Left cardiac atrium (tissue), 4 donors: ENCODE results near the gene TPTE. TPM values are rescaled to one million over a fixed set of nuclear protein-coding genes. Genes with fewer than 3 reads are reported as not detected.
"Not testable (repeated sequence)": the region's sequence is repeated elsewhere in the genome, so short reads cannot be mapped to it uniquely, and the experiment has no call there.

Experiments
- ATAC-seq, 2 donors: fragments of 200-7000 bp; cut with Tn5 transposase; one replicate each; pipeline ENCODE4 v1.9.1; 2020; ENCODE audit warnings: mild to moderate bottlenecking in 2 of 2, moderate library complexity in 2 of 2
- DNase-seq: peaks from one replicate; pipeline ENCODE4 v3.0.0-alpha.2; 2020
- intact Hi-C, 2 donors: fragments of 100-400 bp; cut with DNase I; formaldehyde crosslinking; loops; one replicate each; pipeline versions ENCODE4 v1.14.1 to v1.15.1; 2022 to 2023
- total RNA-seq, 2 donors: library from RNA; stranded (reverse); fragmentation: NEBNext Ultra II Directional; extraction: Animal tissue kit (Norgen Biotek cat#: 25700); gene quantifications; one replicate each; pipeline ENCODE4 v1.2.1, GENCODE V29; 2021
- donor health status: DM: no; HTN: yes; CAD: no.
- donor health status: DM: no; HTN: yes; CAD: no; lungs with severe emphysema.
- donor health status: DM: yes; HTN: yes; CAD: no.
- donor health status: Dilated cardiomyopathy.

TPTE gene
- total RNA-seq, 2 donors from 2014 or later: not detected

- intact Hi-C loops, ATAC-seq, DNase-seq: not testable (repeated sequence)
Measured at GRCh38 chr21:10607074-10607473, 85.7 kb downstream of the TPTE start.

DNA sequence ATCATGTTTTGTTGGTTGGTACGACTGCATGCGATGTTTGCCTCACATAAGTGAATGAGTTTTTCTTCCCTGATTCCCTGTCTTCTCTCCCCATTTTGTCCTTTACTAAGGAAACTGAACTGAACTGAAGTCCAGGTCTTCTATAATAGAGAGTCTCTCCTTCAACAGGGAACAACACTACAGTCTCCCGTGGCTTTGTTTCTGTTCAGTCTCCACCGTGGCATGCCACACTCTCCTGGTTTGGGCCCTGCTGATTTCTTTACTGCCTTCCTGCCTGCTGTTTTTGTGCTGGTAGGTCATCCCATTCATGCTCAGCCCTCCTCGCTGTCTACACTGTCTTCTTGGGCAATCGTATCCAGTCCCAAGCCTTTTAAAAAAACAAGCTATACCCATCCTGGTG, 92.9 kb downstream of the TPTE start:
- intact Hi-C loops, ATAC-seq: not testable (repeated sequence)

GRCh38 chr21:10616061-10616460, 94.7 kb downstream of the TPTE start:
- intact Hi-C loops, DNase-seq, ATAC-seq: not testable (repeated sequence)

More for the DNA sequence above, 92.9 kb downstream of the TPTE start:
- not testable (repeated sequence) for DNase-seq

DNA sequence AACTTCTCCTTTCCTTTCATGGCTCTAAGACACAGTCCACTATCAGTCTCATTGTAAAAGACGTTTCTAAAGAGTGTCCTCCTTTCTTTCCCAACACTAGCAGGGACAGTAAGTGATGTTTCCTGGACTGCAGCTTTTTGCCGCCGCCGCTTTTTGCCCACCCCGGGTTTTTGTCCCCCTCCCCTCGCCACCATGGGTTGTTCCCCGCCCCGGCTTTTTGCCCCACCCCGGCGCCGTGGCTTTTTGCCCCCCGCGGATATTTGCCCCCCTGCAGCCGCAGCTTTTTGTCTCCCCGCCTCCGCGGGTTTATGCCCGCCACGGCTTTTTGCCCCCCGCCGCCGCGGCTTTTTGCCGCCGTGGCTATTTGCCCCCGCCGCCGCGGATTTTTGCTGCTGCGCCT, 95.2 kb downstream of the TPTE start:
- DNase-seq (no peak), ATAC-seq (no peak)
- intact Hi-C loops: no loop called here

GRCh38 chr21:10617133-10617752, 95.9 kb downstream of the TPTE start:
- ATAC-seq, intact Hi-C loops, DNase-seq: not testable (repeated sequence)

DNA sequence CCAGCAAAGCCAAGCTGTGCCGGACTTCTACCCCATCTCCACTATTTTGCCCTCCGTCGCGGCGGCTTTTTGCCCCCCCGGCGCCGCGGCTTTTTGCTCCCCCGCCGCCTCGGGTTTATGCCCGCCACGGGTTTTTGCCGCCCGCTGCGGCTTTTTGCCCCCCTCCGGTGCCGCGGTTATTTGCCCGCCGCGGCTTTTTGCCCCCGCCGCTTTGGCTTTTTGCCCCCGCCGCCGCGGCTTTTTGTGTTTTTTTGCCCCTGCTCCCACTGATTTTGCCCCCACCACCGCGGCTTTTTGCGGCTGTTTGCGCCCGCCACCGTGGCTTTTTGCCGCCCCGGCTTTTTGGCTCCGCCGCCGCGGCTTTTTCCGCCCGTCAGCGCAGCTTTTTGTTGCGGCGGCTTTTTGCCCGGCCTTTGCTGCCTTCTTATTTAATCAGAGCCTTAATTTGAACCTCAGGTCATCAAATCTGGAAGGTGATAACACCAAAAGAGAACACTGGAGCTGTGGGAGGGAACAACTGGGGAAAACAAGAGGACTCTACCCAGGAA, 106.0 kb downstream of the TPTE start:
- ATAC-seq (no peak), DNase-seq (no peak)
- intact Hi-C loops: no loop called here

GRCh38 chr21:10629239-10629638, 107.9 kb downstream of the TPTE start:
- DNase-seq, intact Hi-C loops, ATAC-seq: not testable (repeated sequence)

GRCh38 chr21:10630829-10631228, 109.4 kb downstream of the TPTE start:
- DNase-seq, intact Hi-C loops, ATAC-seq: not testable (repeated sequence)

DNA sequence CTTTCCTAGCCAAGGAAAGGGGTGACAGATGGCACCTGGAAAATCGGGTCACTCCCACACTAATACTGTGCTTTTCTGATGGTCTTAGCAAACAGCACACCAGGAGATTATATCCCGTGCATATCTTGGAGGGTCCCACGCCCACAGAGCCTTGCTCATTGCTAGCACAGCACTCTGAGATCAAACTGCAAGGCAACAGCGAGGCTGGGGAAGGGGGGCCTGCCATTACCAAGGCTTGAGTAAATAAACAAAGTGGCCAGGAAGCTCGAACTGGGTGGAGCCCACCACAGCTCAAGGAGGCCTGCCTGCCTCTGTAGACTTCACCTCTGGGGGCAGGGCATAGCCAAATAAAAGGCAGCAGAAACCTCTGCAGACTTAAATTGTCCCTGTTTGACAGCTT, 109.9 kb downstream of the TPTE start:
- intact Hi-C loops, DNase-seq: not testable (repeated sequence)

DNA sequence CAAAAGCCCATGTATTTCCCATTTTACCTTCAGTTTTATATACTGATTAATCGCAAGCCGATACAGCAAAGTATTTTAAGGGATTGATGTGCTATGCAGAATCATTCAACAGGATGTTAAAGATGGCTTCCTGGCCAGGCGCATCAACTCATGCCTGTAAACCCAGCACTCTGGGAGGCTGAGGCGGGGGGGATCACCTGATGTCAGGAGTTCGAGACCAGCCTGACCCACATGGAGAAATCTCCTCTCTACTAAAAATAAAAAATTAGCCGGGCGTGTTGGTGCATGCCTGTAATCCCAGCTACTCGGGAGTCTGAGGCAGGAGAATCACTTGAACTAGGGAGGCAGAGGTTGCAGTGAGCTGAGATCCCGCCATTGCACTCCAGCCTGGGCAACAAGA, 116.8 kb downstream of the TPTE start:
- DNase-seq, intact Hi-C loops, ATAC-seq: not testable (repeated sequence)

More for the DNA sequence above, 109.9 kb downstream of the TPTE start:
- not testable (repeated sequence) for ATAC-seq

DNA sequence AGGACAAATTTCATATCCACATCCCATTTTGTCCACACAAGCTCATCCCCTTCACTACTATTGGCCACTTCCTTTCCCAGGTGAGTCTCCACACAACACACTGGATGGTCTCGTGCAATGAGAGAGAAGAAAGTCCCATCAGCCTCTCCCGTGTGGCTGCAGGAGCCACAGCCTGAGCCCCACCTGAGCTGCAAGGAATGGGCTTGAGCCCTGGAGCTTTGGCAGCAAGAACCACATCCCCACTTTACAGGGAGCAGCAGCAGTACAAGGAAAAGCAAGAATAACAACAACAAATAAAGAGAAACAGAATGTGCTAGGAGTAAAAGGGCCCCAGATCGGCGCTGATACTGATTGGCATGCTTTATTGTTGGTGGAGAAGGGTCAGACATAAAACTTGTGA, 117.7 kb downstream of the TPTE start:
- DNase-seq (no peak), ATAC-seq (no peak)
- intact Hi-C loops: no loop called here

DNA sequence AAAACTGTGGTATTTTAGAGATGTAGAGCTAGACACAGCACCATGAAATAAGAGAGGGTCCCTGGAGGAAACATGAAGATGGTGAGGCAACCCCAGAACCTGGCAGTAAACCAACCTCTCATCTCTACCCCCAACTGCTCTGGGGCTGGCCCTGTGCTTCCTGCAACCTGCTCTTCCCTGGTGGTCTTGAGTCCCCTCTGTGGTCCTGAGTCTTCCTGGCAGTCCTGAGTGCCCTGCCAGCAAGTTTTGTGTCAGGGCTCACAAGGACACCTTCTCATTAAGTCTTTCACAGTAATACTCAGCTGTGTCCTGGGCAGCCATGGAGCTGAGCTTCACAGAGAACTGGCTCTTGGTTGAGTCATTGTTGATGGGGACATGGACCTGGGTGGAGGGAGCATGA, 118.4 kb downstream of the TPTE start:
- intact Hi-C loops, DNase-seq, ATAC-seq: not testable (repeated sequence)

- ATAC-seq: no peak
- intact Hi-C loops: no loop called here
Measured at GRCh38 chr21:10640446-10640845, 119.1 kb downstream of the TPTE start.

DNA sequence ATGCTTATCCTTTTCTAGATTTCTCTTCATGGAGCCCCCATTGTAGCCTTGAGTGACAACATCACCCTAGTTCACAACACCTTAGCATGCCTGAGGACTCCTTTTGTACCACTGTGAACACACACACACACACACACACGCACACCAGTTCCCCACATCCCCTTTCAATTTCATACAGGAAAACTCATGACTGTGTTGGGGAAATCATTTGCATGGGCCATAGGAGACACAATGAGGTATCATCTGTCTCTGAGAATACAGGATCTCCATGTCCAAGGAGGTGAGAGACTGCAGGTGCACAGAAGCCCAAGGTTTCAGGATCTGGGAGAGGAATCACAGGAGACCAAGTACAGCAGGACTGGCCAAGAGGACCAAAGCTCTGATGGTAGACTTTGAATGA, 119.7 kb downstream of the TPTE start:
- DNase-seq: no peak
- intact Hi-C loops: no loop called here
- no peak for ATAC-seq

More at GRCh38 chr21:10640446-10640845, 119.1 kb downstream of the TPTE start:
- DNase-seq: no peak

GRCh38 chr21:10645667-10646066, 124.3 kb downstream of the TPTE start:
- intact Hi-C loops, ATAC-seq, DNase-seq: not testable (repeated sequence)

- DNase-seq, intact Hi-C loops: not testable (repeated sequence)
- peak in 1 of 2 donors; percentile 29 for ATAC-seq
Measured at GRCh38 chr21:10649350-10650149, 128.2 kb downstream of the TPTE start.

DNA sequence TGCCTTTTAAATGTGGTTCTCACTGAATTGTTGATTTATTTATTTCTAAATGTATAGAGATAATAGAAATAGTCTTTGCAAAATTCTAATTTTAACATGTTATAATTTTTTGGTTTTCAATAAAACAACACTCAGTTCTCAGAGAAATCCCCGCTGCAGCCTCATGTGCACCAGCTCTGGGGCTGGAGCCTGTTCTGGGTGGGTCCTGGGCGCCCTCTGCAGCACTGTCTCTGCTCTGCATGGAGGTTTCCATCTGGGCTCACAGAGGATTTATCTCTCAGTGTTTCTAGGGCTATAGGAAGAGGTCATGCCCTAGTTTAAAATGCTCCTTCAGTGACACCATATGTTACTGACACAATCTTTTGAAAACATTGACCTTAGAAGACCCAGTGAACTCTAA, 128.9 kb downstream of the TPTE start:
- DNase-seq, intact Hi-C loops, ATAC-seq: not testable (repeated sequence)
